NCI-H2171 treated with DMSO at 0.1 percent for 48 hours (cell line): ENCODE measurements around the gene GH2.
"Not testable (repeated sequence)": the region's sequence is repeated elsewhere in the genome, so short reads cannot be mapped to it uniquely, and the experiment has no call there.

Source experiments
- DNase-seq: peaks from one replicate; lab custom pipeline; 2025; lab: John Stamatoyannopoulos, UW

The GH2 gene

GRCh38 chr17:63881935-63882601 is at the start of gene GH2:
TSS of gene GH2 (minus strand) at chr17:63881944. CDS start at chr17:63881801, 143 bp downstream.
- DNase-seq, result peak; percentile 46

DNA sequence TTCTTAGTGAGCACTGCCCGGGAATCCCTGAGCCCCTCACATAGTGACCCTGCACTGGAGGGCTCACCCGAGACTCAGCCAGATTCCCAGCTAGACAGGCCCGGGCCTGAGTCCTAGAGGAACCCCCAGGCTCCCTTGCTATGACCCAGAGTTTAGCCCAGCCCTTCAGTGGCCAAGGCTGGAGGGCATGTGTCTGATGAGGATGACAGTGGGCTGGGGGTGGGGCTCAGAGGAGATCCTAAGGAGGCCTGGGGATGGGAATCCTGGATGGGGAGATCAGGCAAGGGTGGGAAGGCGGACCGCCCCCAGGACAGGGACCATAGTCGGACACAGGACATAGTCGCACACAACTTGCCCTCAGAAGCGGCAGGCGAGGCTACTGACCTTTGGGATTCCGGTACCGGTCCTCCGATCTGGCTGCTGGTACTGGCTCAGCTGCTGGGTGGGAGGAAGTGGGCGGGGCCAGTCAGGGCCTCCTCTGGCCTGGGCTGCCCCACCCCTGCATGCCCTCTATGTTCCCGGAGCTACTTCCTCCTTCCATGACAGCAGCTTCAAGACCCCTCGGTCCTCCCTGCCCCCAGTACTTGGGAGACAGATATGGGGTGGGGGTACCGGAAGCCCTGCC is 49.3 kb upstream of the GH2 start:
- DNase-seq, result no peak

DNA sequence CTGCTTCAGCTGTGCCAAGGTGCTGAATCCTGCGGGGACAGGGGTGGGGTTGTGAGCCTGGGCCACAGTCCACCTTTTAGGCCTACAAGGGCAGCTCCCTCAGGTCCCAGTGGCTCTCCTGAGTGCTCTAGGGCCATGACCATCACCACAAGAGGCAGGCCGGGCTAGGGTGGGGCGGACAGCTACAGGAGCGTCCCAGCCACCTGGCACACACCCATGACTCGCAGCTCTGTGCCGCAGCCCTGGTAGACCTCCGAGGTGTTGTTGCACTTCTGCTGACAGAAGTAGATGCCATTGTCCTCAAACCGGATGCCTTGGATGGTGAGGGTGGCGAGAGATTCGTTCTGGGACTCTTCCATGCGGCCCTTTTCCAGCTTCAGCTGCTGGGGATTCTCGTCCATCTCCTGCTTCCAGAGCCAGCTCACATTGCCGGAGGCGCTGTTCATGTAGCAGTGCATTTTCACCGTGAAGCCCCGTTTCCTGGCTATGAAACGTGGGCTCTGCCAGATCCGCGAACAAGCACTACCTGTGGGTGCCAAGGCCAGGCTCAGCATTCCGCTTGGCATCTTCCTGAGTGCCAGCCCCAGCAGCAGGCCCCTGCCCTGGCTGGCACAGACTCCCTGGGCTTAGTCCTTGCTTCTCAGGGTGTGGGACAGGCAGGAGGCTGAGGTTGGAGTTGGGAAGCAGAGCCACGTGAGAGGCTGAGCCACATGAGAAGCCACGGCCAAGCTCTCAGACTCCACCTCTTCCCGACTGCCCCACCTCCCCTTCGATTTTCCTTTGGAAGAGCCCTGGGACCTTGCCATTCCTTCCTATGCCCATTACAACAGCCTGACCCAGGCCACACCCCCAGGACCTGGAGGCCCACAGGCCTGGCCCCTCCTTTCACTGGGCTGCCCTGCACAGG is 48.4 kb upstream of the GH2 start:
- no peak for DNase-seq

DNA sequence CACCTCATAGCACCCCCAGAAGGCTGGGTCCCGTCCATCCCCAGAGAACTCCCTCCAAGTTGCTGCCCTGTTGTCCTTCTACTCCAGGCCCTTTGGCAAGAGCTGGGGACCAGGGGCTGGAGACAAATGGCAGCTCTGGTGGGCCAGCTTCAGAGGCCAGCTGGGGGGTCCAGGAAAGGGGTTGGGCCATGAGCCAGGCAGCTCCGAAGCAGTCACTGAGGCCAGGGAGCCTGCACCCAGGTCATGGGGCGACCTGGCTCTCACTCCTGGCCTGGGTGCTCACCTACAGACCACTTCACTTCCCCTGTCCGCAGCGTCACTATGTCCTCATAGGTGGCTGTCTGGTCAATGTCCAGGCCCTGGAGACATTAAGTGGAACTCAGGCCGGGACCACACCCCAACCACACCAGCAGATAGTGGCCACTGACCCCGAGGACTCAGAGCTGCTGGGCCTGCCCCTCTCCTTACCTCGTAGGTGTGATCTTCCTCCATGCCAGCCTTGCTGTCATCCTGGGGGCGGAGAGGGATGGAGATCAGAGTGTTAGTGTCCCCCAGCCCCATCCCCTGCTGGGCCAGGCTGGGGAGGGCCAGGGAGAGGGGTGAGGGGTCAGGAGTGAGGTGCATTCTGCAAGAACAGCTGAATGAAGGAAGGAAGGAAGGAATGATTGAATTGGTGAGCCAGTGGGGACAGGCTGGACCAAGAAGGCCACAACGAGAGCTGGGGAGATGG is 47.4 kb upstream of the GH2 start:
- DNase-seq, result no peak

- DNase-seq, result no peak
Measured at GRCh38 chr17:63928172-63928666, 46.5 kb upstream of the GH2 start.

DNA sequence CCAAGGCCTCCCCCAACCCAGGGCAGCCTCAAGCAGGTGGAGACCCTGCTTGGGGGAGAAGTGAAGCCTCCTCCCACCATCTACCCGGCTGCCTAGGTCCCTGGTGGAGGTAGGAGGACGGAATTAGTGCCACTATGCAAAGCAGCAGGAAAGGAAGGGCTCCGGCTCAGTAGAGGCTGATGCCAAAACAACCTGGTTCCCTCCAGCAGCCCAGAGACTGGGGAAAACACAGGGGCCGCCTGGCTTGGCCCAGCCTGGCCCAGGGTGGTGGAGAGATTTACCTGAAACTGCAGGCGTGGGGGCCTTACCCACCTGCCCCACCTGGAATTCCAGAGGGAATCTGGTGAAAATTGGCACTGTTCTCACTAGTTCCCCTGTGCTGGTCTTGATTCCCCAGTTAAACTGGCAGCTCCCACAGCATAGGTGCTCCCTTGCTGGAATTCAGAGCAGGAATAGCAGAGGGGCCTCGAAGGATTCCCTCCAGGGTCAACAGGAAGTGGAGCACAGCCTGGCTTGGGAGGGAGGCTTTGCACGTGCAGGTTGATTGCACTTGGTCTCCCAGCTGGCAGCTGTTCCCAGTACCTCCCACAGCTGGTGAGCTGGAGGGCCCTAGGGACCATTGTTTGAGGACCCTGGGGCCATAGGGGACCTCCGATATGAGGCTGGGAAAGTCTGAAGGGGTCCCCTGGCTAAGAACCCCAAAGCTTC is 45.9 kb upstream of the GH2 start:
- DNase-seq, result no peak

DNA sequence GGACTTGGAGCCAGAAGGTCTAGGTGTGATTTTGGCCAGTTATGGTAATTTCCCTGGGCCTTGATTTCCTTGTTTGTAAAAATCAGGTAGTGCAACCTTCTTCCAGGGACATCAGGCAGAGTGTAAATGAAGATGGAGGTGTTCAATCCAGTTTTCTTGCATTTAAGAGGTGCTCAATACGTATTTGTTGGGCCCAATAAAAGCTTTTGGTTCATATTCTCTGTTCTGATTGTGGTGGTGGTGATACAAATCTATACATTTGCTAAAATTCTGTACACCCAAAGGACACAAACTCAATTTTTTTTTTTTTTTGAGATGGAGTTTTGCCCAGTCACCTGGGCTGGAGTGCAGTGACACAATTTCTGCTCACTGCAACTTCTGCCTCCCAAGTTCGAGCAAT is 44.4 kb upstream of the GH2 start:
- DNase-seq, result no peak

GRCh38 chr17:63925615-63926014 is 43.9 kb upstream of the GH2 start:
- DNase-seq, result no peak

DNA sequence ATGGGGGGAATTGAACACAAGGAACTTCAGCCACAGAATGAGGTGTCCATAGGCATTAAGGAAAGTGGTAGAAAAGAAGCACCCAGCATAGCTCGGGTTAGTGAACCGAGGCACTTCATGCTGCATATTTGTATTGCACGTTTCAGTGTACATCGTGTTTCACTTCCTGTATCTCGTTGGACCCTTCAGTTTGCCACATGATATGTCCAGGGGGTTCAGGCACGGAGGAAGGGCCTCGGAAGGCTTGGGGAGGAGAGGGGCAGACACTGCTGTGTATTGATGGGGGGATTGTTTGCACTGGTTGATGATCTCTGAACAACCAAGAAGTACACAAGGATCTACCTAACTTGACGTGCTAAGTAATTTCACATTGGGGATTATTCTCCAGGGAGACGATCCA is 40.7 kb upstream of the GH2 start:
- not testable (repeated sequence) for DNase-seq

DNA sequence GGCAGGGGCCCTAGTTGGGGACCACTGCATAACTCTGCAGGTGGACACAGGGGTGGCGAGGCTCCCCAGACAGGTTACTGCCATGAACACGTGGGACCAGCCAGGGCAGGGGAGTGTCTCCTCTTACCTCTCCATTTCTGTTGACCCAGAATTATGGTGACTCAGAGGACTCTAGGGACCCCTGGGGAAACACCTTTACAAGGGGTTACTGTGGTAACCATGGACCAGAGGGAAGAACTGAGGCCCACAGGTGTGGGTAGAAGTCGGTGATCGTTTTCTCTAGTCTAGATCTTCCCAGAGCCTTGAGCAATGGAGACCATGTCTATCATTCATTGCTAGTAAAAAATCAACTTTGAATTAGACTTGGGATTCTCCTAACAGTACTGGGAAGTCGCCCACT is 39.0 kb upstream of the GH2 start:
- not testable (repeated sequence) for DNase-seq

DNA sequence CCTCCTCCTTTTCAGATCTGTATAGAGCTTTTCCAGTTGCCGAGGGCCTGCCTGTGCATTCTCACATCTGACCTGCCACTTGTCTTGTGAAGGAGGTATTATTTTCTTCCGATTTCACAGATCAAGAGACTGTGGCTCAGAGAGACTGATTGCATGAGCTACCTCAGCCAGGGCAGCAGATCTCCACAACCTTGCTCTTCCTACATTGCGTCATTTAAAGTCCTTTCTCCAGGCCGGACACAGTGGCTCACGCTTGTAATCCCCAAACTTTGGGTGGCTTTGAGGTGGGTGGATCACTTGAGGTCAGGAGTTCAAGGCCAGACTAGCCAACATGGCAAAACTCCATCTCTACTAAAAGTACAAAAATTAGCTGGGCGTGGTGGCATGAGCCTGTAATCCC is 38.3 kb upstream of the GH2 start:
- not testable (repeated sequence) for DNase-seq

- DNase-seq, result peak; percentile 14
Measured at GRCh38 chr17:63919311-63919723, 37.6 kb upstream of the GH2 start.

- DNase-seq, result not testable (repeated sequence)
Measured at GRCh38 chr17:63918789-63919305, 37.1 kb upstream of the GH2 start, which contains the start of gene GH1. TSS of gene GH1 (minus strand) at chr17:63918839. CDS start at chr17:63918776, 63 bp downstream.

- no peak for DNase-seq
Measured at GRCh38 chr17:63918305-63918704, 36.6 kb upstream of the GH2 start.

GRCh38 chr17:63917646-63918045 is 35.9 kb upstream of the GH2 start:
- DNase-seq, result no peak

DNA sequence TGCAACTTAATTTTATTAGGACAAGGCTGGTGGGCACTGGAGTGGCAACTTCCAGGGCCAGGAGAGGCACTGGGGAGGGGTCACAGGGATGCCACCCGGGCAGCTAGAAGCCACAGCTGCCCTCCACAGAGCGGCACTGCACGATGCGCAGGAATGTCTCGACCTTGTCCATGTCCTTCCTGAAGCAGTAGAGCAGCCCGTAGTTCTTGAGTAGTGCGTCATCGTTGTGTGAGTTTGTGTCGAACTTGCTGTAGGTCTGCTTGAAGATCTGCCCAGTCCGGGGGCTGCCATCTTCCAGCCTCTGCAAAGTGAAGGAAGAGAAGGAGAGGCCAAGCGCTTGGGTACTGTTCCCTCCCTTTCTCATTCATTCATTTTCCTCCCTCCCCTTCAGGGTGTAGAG is 35.5 kb upstream of the GH2 start:
- not testable (repeated sequence) for DNase-seq

DNA sequence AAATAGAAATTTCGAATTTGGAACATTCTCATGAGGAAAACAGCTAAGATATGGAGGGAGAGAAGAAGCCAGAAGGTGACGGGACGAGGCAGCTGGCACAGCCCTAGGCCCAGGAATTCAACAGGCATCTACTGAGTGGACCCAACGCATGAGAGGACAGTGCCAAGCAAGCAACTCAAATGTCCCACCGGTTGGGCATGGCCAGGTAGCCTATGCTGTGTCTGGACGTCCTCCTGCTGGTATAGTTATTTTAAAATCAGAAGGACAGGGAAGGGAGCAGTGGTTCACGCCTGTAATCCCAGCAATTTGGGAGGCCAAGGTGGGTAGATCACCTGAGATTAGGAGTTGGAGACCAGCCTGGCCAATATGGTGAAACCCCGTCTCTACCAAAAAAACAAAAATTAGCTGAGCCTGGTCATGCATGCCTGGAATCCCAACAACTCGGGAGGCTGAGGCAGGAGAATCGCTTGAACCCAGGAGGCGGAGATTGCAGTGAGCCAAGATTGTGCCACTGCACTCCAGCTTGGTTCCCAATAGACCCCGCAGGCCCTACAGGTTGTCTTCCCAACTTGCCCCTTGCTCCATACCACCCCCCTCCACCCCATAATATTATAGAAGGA is 34.9 kb upstream of the GH2 start:
- DNase-seq, result no peak

DNA sequence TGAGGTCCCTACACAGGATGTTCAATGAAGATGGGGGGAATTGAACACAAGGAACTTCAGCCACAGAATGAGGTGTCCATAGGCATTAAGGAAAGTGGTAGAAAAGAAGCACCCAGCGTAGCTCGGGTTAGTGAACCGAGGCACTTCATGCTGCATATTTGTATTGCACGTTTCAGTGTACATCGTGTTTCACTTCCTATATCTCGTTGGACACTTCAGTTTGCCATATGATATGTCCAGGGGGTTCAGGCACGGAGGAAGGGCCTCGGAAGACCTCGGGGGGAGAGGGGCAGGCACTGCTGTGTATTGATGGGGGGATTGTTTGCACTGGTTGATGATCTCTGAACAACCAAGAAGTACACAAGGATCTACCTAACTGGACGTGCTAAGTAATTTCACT is 34.0 kb upstream of the GH2 start:
- DNase-seq, result not testable (repeated sequence)

GRCh38 chr17:63914471-63914870 is 32.7 kb upstream of the GH2 start:
- DNase-seq, result no peak

DNA sequence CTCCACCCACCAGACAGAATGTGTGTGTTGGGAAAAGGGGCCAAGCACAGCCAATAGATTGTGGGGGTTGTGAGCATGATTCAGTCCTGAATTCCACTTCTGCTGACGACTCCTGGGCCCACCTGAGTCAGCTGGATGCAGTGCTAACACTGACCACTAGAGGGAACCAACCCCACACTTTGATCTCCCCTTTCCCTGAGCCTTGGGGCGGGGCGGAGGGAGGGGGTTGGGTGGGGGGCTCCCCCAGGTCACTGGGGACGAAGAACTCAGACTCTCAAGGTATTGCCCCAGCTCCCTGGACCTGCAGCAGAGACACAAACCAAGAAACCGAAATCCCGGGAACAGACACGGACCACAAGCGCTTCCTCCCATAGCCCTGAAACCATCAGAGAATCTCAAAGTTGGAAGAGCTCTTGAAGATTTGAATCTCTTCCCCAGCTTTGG is 29.9 kb upstream of the GH2 start:
- DNase-seq, result peak; percentile 12
